ENCODE measurements around the gene ITIH2. TPM values are rescaled to one million over a fixed set of nuclear protein-coding genes. Genes with fewer than 3 reads are reported as not detected.
A peak's percentile ranks its signal among the peaks of the same experiment; 100 is the strongest.
"Not testable (repeated sequence)": the region's sequence is repeated elsewhere in the genome, so short reads cannot be mapped to it uniquely, and the experiment has no call there.

ITIH2 gene
- total RNA-seq, result not detected in 2 replicates

GRCh38 chr10:7703140-7703539 is at the start of gene ITIH2:
ITIH2 (plus strand) TSS chr10:7703316; CDS start chr10:7703435, 119 bp downstream.
- DNase-seq (ENCODE audit: low read depth, low spot score), result no peak

GRCh38 chr10:7657079-7657478 is 46.0 kb upstream of the ITIH2 start:
- not testable (repeated sequence) for DNase-seq (ENCODE audit: low read depth, low spot score)

- DNase-seq (ENCODE audit: low read depth, low spot score), result no peak
Observed at GRCh38 chr10:7657552-7657951, 45.6 kb upstream of the ITIH2 start.

- no peak for DNase-seq (ENCODE audit: low read depth, low spot score)
Observed at GRCh38 chr10:7659560-7659959, 43.6 kb upstream of the ITIH2 start.

GRCh38 chr10:7662522-7662921 is 40.6 kb upstream of the ITIH2 start:
- DNase-seq (ENCODE audit: low read depth, low spot score), result no peak

GRCh38 chr10:7664707-7665106 is 38.4 kb upstream of the ITIH2 start:
- DNase-seq (ENCODE audit: low read depth, low spot score), result no peak

- no peak for DNase-seq (ENCODE audit: low read depth, low spot score)
Observed at GRCh38 chr10:7665767-7666166, 37.3 kb upstream of the ITIH2 start.

GRCh38 chr10:7666253-7667023 is 36.7 kb upstream of the ITIH2 start, which contains the start of gene ITIH5:
ITIH5 (minus strand) TSS chr10:7666966; CDS start chr10:7666892, 74 bp downstream.
- no peak for DNase-seq (ENCODE audit: low read depth, low spot score)

- no peak for DNase-seq (ENCODE audit: low read depth, low spot score)
Observed at GRCh38 chr10:7667262-7668141, 35.6 kb upstream of the ITIH2 start.

GRCh38 chr10:7670157-7670556 is 33.0 kb upstream of the ITIH2 start:
- no peak for DNase-seq (ENCODE audit: low read depth, low spot score)

- no peak for DNase-seq (ENCODE audit: low read depth, low spot score)
Observed at GRCh38 chr10:7672341-7673134, 30.6 kb upstream of the ITIH2 start.

- no peak for DNase-seq (ENCODE audit: low read depth, low spot score)
Observed at GRCh38 chr10:7679256-7679655, 23.9 kb upstream of the ITIH2 start.

GRCh38 chr10:7680078-7680477 is 23.0 kb upstream of the ITIH2 start:
- not testable (repeated sequence) for DNase-seq (ENCODE audit: low read depth, low spot score)

- no peak for DNase-seq (ENCODE audit: low read depth, low spot score)
Observed at GRCh38 chr10:7686351-7687171, 16.6 kb upstream of the ITIH2 start.

GRCh38 chr10:7687228-7687907 is 15.7 kb upstream of the ITIH2 start:
- DNase-seq (ENCODE audit: low read depth, low spot score), result peak; percentile 57

- DNase-seq (ENCODE audit: low read depth, low spot score), result no peak
Observed at GRCh38 chr10:7689591-7689990, 13.5 kb upstream of the ITIH2 start.

- not testable (repeated sequence) for DNase-seq (ENCODE audit: low read depth, low spot score)
Observed at GRCh38 chr10:7690885-7691597, 12.1 kb upstream of the ITIH2 start.

- not testable (repeated sequence) for DNase-seq (ENCODE audit: low read depth, low spot score)
Observed at GRCh38 chr10:7692368-7692767, 10.7 kb upstream of the ITIH2 start.

GRCh38 chr10:7693194-7693593 is 9.9 kb upstream of the ITIH2 start:
- not testable (repeated sequence) for DNase-seq (ENCODE audit: low read depth, low spot score)
